Body of pancreas (tissue), 4 donors: ENCODE data around the gene RAB11FIP4.

ENCODE experiments used
- POLR2A ChIP-seq, 3 donors: fragments of 450-650 bp; IDR thresholded peaks; one replicate each; pipeline ENCODE4 v1.6.1; 2016; ENCODE audit warnings: antibody characterized with exemption in 3 of 3, mild to moderate bottlenecking in 2 of 3
- TF ChIP-seq, protein P1 (sequence below), 7 experiments: fragments of 450-650 bp in 4 of 7; fragments of 200-600 bp in 3 of 7; sonication (generic) in 3 of 7; IDR thresholded peaks; one replicate each; pipeline ENCODE4 v1.5.1; 2016 to 2019; ENCODE audit warnings: antibody characterized with exemption in 7 of 7

DNA sequence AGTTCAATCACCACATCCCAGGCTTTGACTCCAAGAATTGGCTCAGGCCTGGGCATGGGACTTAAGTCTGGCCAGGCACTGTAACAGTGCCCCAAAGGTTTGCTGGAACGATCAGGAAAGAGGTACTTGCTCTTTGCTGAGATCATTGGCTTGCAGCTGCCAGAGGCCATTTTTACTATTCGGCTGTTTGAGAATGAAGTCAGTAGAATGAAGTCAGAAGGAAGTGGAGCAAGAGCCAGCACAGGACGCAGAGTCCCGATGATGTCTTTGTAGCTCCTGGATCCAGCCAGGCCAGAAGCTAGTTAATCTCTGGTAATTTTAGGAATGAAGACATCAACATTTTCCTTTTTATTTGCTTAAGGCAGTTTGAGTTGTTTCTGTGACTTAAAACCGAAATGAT is 195.5 kb downstream of the RAB11FIP4 start:
- TF ChIP-seq POLR2A (IDR thresholded peaks at IDR 0.05): no peak
- TF ChIP-seq, protein P1, sequence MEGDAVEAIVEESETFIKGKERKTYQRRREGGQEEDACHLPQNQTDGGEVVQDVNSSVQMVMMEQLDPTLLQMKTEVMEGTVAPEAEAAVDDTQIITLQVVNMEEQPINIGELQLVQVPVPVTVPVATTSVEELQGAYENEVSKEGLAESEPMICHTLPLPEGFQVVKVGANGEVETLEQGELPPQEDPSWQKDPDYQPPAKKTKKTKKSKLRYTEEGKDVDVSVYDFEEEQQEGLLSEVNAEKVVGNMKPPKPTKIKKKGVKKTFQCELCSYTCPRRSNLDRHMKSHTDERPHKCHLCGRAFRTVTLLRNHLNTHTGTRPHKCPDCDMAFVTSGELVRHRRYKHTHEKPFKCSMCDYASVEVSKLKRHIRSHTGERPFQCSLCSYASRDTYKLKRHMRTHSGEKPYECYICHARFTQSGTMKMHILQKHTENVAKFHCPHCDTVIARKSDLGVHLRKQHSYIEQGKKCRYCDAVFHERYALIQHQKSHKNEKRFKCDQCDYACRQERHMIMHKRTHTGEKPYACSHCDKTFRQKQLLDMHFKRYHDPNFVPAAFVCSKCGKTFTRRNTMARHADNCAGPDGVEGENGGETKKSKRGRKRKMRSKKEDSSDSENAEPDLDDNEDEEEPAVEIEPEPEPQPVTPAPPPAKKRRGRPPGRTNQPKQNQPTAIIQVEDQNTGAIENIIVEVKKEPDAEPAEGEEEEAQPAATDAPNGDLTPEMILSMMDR (IDR thresholded peaks at IDR 0.05): no peak
